Measurements from ENCODE around the gene CACNB2. TPM values are rescaled to one million over a fixed set of nuclear protein-coding genes. Genes with fewer than 3 reads are reported as not detected.

The CACNB2 gene
- total and polyA plus RNA-seq, 10 of the 15 experiments (the other 5 are each of a cell fraction or from before 2014, with no cell fraction given): 0.62 to 8.1 (median 1.2) TPM

- no peak overlapping the region for H3K4me3 ChIP-seq
- H3K79me2 ChIP-seq (ENCODE audit: control insufficient read depth, insufficient read depth, low read length): no peaks in the 10 kb centered on the region
- intact Hi-C loops (cut with micrococcal nuclease; ENCODE audit: unreplicated experiment) (loop anchor here (5.0 kb wide), 1 partner anchor 148 kb away; no protein-coding TSS in a partner anchor), in situ Hi-C loops (cut with MboI) (no loop called here)
- FAIRE-seq (no peak), DNase-seq (ENCODE audit: low read depth, low spot score) (no peak), ATAC-seq (no peak)
- H4K20me1 ChIP-seq (ENCODE audit: control insufficient read depth, insufficient read depth): no peaks in the 10 kb centered on the region
- RAD21 ChIA-PET (ENCODE audit: unreplicated experiment): no interaction called here
- no peak overlapping the region for H2AFZ ChIP-seq (ENCODE audit: control insufficient read depth, low read depth, low read length)
- no peaks in the 10 kb centered on the region for H3K9me3 ChIP-seq (replicated peaks; ENCODE audit: control insufficient read depth, insufficient read depth, low read length)
- SMC1A ChIA-PET (ENCODE audit: uncharacterized antibody, unreplicated experiment): interaction anchor here (1.0 kb wide), 2 partner anchors 17 to 73 kb away, joined by 3 read pairs; no protein-coding TSS in a partner anchor
- POLR2A ChIA-PET: interaction anchor here (1.0 kb wide), 1 partner anchor 31 kb away, joined by 3 read pairs; no protein-coding TSS in a partner anchor
- no peaks in the 10 kb centered on the region for H3K4me1 ChIP-seq (ENCODE audit: control insufficient read depth, insufficient read depth, low read length)
- H3K36me3 ChIP-seq (ENCODE audit: control insufficient read depth in 2 of 2, insufficient read depth in 2 of 2, low read length in 1 of 2): no peaks in the 10 kb centered on the region
- no peak overlapping the region for H3K4me2 ChIP-seq (ENCODE audit: control insufficient read depth, insufficient read depth)
- CTCF ChIA-PET: interaction anchor here (6.3 kb wide), 1 partner anchor 11 kb away, joined by 28 read pairs; no protein-coding TSS in a partner anchor
- 45% methylated on average over 2 of the region's 2 CpGs for WGBS (ENCODE audit: insufficient coverage, insufficient replicate concordance, low lambda C conversion rate, missing lambda C conversion rate)
- BruUV-seq (replicated peaks): no TSS peak
- no peaks in the 10 kb centered on the region for H3K27me3 ChIP-seq (replicated peaks in 1 of 2; ENCODE audit: control insufficient read depth in 2 of 2, insufficient read depth in 2 of 2, low read length in 1 of 2)
- no peak overlapping the region for H3K9ac ChIP-seq (ENCODE audit: control insufficient read depth, insufficient read depth, low read length)
- no peak overlapping the region for H3K27ac ChIP-seq (ENCODE audit: control insufficient read depth, insufficient read depth)
- no peak for TF ChIP-seq EZH2 (IDR thresholded peaks at IDR 0.05; ENCODE audit: borderline replicate concordance, control insufficient read depth, low read depth, low read length)
- TF ChIP-seq ZSCAN29 (IDR thresholded peaks at IDR 0.05): no peak
- TF ChIP-seq USF2 (IDR thresholded peaks at IDR 0.05; ENCODE audit: borderline replicate concordance, low read depth, low read length): no peak
- no peak for TF ChIP-seq ZNF592 (IDR thresholded peaks at IDR 0.05)
- no peak for TF ChIP-seq JUND (IDR thresholded peaks at IDR 0.05; ENCODE audit: low read depth, low read length)
- TF ChIP-seq SREBF1 (IDR thresholded peaks at IDR 0.05; ENCODE audit: low read length): no peak
- no peak for TF ChIP-seq NKRF (conservative IDR thresholded peaks at IDR 0.05)
- TF ChIP-seq NFYA (IDR thresholded peaks at IDR 0.05; ENCODE audit: borderline replicate concordance, low read depth, low read length): no peak
- TF ChIP-seq HDAC6 (IDR thresholded peaks at IDR 0.05; ENCODE audit: unreplicated experiment): no peak
- TF ChIP-seq RFX5 (IDR thresholded peaks at IDR 0.05; ENCODE audit: low read depth, low read length): no peak
- TF ChIP-seq WRNIP1 (IDR thresholded peaks at IDR 0.05; ENCODE audit: borderline replicate concordance, low read depth, low read length): no peak
- no peak for TF ChIP-seq POLR2A (IDR thresholded peaks at IDR 0.05; ENCODE audit: low read depth, low read length)
- TF ChIP-seq ZNF217 (IDR thresholded peaks at IDR 0.05): no peak
- no peak for TF ChIP-seq TBL1XR1 (IDR thresholded peaks at IDR 0.05; ENCODE audit: low read depth, low read length)
- no peak for TF ChIP-seq CHD2 (IDR thresholded peaks at IDR 0.05; ENCODE audit: borderline replicate concordance, low read depth, low read length)
Measured at GRCh38 chr10:18323916-18324315, 183.7 kb downstream of the CACNB2 start.

Measured in GM12878 (cell line).